ENCODE results near the gene MET.

- TF ChIP-seq, protein P1, sequence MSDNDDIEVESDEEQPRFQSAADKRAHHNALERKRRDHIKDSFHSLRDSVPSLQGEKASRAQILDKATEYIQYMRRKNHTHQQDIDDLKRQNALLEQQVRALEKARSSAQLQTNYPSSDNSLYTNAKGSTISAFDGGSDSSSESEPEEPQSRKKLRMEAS (IDR thresholded peaks at IDR 0.05; ENCODE audit: insufficient read depth, insufficient read length), result no peak
- TF ChIP-seq POLR2A (IDR thresholded peaks at IDR 0.05; ENCODE audit: low read depth, low read length) (no peak), CTCF (IDR thresholded peaks at IDR 0.05; ENCODE audit: extremely low read depth in 1 of 2, insufficient read depth in 1 of 2, low read depth in 1 of 2, low read length in 2 of 2) (no peak), POLR2AphosphoS5 (IDR thresholded peaks at IDR 0.05; ENCODE audit: insufficient read depth, low read depth, low read length) (no peak), MYC (IDR thresholded peaks at IDR 0.05; ENCODE audit: low read depth, low read length) (no peak), GATA2 (IDR thresholded peaks at IDR 0.05; ENCODE audit: insufficient read depth, insufficient read length, low read depth, low read length) (no peak), EZH2 (IDR thresholded peaks at IDR 0.05; ENCODE audit: borderline replicate concordance, low read depth, low read length, severe bottlenecking) (no peak)
Measured at GRCh38 chr7:116636997-116637396, 35.0 kb upstream of the MET start.

All from endothelial cell of umbilical vein (primary cell).